WTC11 (cell line): ENCODE measurements around the gene HOXA9. TPM values are rescaled to one million over a fixed set of nuclear protein-coding genes. Genes with fewer than 3 reads are reported as not detected.

Experiments used
- ATAC-seq: fragments of 200-7000 bp; cut with Tn5 transposase; 2 replicates; pipeline ENCODE4 v1.10.0; 2021; ENCODE audit warnings: mild to moderate bottlenecking, moderate library complexity
- CTCF ChIA-PET: fragments of 300-600 bp; sonication (Branson Sonifier 250); formaldehyde crosslinking; loops from one replicate; lab custom pipeline; 2021; ENCODE audit warnings: antibody characterized with exemption; lab: Charles Lee
- POLR2A ChIA-PET: fragments of 350-600 bp; sonication (Branson Sonifier 250); formaldehyde crosslinking; loops from one replicate; lab custom pipeline; 2021; ENCODE audit warnings: antibody characterized with exemption; lab: Charles Lee
- DNase-seq: peaks from one replicate; pipeline ENCODE4 v3.0.0; 2021; ENCODE audit warnings: low spot score
- H3K27ac Mint-ChIP-seq: 2 replicates; pipeline ENCODE4 v1.8.0; 2021; ENCODE audit warnings: mixed read lengths
- H3K27me3 Mint-ChIP-seq: 2 replicates; pipeline ENCODE4 v1.8.0; 2021; ENCODE audit warnings: low read depth, mild to moderate bottlenecking, moderate library complexity, mixed read lengths
- H3K36me3 Mint-ChIP-seq: 2 replicates; pipeline ENCODE4 v1.8.0; 2021; ENCODE audit warnings: mixed read lengths
- H3K4me1 Mint-ChIP-seq: 2 replicates; pipeline ENCODE4 v1.8.0; 2022; ENCODE audit warnings: mixed read lengths
- H3K4me3 Mint-ChIP-seq: 2 replicates; pipeline ENCODE4 v1.8.0; 2021; ENCODE audit warnings: mild to moderate bottlenecking, moderate library complexity, mixed read lengths
- H3K9me3 Mint-ChIP-seq: 2 replicates; pipeline ENCODE4 v1.8.0; 2021; ENCODE audit warnings: mixed read lengths
- ATF3 ChIP-seq: sonication (generic); formaldehyde crosslinking; conservative IDR thresholded peaks from 2 replicates; pipeline ENCODE4 v1.8.1; 2022; ENCODE audit warnings: mild to moderate bottlenecking, missing genetic modification reagents
- ERG ChIP-seq: fragments of 250-450 bp; sonication (Bioruptor Pico); IDR thresholded peaks from 2 replicates; pipeline ENCODE4 v1.8.0; 2021; ENCODE audit warnings: mild to moderate bottlenecking
- HMGA2 ChIP-seq: fragments of 250-450 bp; sonication (Bioruptor Pico); IDR thresholded peaks from 2 replicates; pipeline ENCODE4 v1.4.0; 2021; ENCODE audit warnings: mild to moderate bottlenecking, moderate library complexity
- HMGXB4 ChIP-seq: sonication (generic); formaldehyde crosslinking; IDR thresholded peaks from 2 replicates; pipeline ENCODE4 v1.8.1; 2023; ENCODE audit warnings: mild to moderate bottlenecking, moderate library complexity, missing genetic modification reagents
- IRF2 ChIP-seq: sonication (generic); formaldehyde crosslinking; IDR thresholded peaks from 2 replicates; pipeline ENCODE4 v1.8.0; 2022; ENCODE audit warnings: low read depth, missing genetic modification reagents, borderline replicate concordance
- JAZF1 ChIP-seq: fragments of 250-450 bp; sonication (Bioruptor Pico); IDR thresholded peaks from 2 replicates; pipeline ENCODE4 v1.9.0; 2021; ENCODE audit warnings: moderate library complexity, mild to moderate bottlenecking, inconsistent platforms
- MAX ChIP-seq: sonication (generic); formaldehyde crosslinking; IDR thresholded peaks from 2 replicates; pipeline ENCODE4 v1.8.0; 2022; ENCODE audit warnings: mild to moderate bottlenecking, missing genetic modification reagents
- NFE2L1 ChIP-seq: sonication (generic); formaldehyde crosslinking; IDR thresholded peaks from 2 replicates; pipeline ENCODE4 v1.8.1; 2023; ENCODE audit warnings: missing genetic modification reagents
- NR1H2 ChIP-seq: sonication (generic); formaldehyde crosslinking; IDR thresholded peaks from 2 replicates; pipeline ENCODE4 v1.9.0; 2021; ENCODE audit warnings: mild to moderate bottlenecking, moderate library complexity, missing genetic modification reagents
- OVOL2 ChIP-seq: fragments of 250-450 bp; sonication (Bioruptor Pico); IDR thresholded peaks from 2 replicates; pipeline ENCODE4 v1.9.0; 2021; ENCODE audit warnings: mild to moderate bottlenecking, borderline replicate concordance
- PRRX2 ChIP-seq: fragments of 250-450 bp; sonication (Bioruptor Pico); IDR thresholded peaks from 2 replicates; pipeline ENCODE4 v1.8.0; 2021; ENCODE audit warnings: mild to moderate bottlenecking
- RORB ChIP-seq: fragments of 250-450 bp; sonication (Bioruptor Pico); IDR thresholded peaks from 2 replicates; pipeline ENCODE4 v1.9.0; 2021; ENCODE audit warnings: mild to moderate bottlenecking
- SMAD4 ChIP-seq: sonication (generic); formaldehyde crosslinking; IDR thresholded peaks from 2 replicates; pipeline ENCODE4 v1.8.0; 2022; ENCODE audit warnings: mild to moderate bottlenecking, missing genetic modification reagents
- TEAD1 ChIP-seq: sonication (generic); formaldehyde crosslinking; IDR thresholded peaks from 2 replicates; pipeline ENCODE4 v1.8.0; 2022; ENCODE audit warnings: mild to moderate bottlenecking, missing genetic modification reagents
- ZBTB21 ChIP-seq: sonication (generic); formaldehyde crosslinking; IDR thresholded peaks from 2 replicates; pipeline ENCODE4 v1.8.1; 2023; ENCODE audit warnings: mild to moderate bottlenecking, missing genetic modification reagents, borderline replicate concordance
- total RNA-seq: library from RNA; stranded (reverse); gene quantifications from 3 replicates; pipeline ENCODE4 v1.2.3, GENCODE V29; 2021
- TF ChIP-seq, protein P1 (sequence below): sonication (generic); formaldehyde crosslinking; IDR thresholded peaks from 2 replicates; pipeline ENCODE4 v1.8.1; 2022; ENCODE audit warnings: low read depth, mild to moderate bottlenecking, moderate library complexity, missing genetic modification reagents, borderline replicate concordance
- TF ChIP-seq, protein P2 (sequence below): sonication (generic); formaldehyde crosslinking; conservative IDR thresholded peaks from 2 replicates; pipeline ENCODE4 v1.8.1; 2023; ENCODE audit warnings: mild to moderate bottlenecking, low read depth, missing genetic modification reagents, moderate library complexity
- TF ChIP-seq, protein P3 (sequence below): fragments of 250-450 bp; sonication (Bioruptor Pico); conservative IDR thresholded peaks from 2 replicates; pipeline ENCODE4 v1.9.0; 2021; ENCODE audit warnings: mild to moderate bottlenecking
- TF ChIP-seq, protein P4 (sequence below): fragments of 200-600 bp; IDR thresholded peaks from 2 replicates; pipeline ENCODE4 v1.8.0; 2022; ENCODE audit warnings: antibody characterized with exemption

The HOXA9 gene
- total RNA-seq, 1 experiment from 2014 or later, result not detected

- TF ChIP-seq ATF3 (CRISPR knock-in tag), result no peak
- TF ChIP-seq JAZF1 (CRISPR knock-in tag), result no peak
- TF ChIP-seq, protein P1, sequence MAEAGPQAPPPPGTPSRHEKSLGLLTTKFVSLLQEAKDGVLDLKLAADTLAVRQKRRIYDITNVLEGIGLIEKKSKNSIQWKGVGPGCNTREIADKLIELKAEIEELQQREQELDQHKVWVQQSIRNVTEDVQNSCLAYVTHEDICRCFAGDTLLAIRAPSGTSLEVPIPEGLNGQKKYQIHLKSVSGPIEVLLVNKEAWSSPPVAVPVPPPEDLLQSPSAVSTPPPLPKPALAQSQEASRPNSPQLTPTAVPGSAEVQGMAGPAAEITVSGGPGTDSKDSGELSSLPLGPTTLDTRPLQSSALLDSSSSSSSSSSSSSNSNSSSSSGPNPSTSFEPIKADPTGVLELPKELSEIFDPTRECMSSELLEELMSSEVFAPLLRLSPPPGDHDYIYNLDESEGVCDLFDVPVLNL (CRISPR knock-in tag), result no peak
- no peak for TF ChIP-seq PRRX2 (CRISPR knock-in tag)
- TF ChIP-seq MAX (CRISPR knock-in tag), result no peak
- TF ChIP-seq IRF2, result no peak
- TF ChIP-seq OVOL2 (CRISPR knock-in tag), result no peak
- no peak for TF ChIP-seq ZBTB21
- TF ChIP-seq, protein P2, sequence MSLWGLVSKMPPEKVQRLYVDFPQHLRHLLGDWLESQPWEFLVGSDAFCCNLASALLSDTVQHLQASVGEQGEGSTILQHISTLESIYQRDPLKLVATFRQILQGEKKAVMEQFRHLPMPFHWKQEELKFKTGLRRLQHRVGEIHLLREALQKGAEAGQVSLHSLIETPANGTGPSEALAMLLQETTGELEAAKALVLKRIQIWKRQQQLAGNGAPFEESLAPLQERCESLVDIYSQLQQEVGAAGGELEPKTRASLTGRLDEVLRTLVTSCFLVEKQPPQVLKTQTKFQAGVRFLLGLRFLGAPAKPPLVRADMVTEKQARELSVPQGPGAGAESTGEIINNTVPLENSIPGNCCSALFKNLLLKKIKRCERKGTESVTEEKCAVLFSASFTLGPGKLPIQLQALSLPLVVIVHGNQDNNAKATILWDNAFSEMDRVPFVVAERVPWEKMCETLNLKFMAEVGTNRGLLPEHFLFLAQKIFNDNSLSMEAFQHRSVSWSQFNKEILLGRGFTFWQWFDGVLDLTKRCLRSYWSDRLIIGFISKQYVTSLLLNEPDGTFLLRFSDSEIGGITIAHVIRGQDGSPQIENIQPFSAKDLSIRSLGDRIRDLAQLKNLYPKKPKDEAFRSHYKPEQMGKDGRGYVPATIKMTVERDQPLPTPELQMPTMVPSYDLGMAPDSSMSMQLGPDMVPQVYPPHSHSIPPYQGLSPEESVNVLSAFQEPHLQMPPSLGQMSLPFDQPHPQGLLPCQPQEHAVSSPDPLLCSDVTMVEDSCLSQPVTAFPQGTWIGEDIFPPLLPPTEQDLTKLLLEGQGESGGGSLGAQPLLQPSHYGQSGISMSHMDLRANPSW, result no peak
- TF ChIP-seq, protein P3, sequence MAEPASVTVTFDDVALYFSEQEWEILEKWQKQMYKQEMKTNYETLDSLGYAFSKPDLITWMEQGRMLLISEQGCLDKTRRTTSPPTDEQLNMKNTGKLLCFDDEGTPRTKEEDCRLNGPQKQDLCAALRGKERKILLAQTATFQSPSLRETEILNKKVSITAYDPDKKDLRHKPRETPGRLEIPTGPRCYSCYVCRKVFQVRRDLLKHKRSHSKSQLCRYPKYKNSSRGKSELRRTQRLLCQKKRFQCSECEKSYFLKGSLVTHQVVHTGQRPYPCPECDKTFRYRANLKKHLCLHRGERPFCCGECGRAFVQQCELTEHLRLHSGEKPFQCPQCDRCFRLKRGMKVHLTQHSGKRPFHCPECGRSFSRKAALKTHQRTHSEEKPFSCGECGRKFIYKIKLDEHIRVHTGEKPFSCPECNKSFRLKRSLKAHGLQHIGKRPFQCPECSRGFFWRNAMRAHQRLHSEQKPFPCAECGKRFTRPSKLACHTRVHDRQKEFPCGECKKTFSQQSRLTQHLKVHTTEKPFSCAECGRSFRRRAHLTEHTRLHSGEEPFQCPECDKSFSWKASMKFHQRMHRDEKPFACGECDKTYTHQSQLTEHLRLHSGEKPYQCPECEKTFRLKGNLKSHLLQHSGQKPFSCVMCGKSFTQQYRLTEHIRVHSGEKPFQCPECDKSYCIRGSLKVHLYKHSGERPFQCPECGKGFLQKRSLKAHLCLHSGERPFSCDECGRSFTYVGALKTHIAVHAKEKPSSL (CRISPR knock-in tag), result no peak
Measured at GRCh38 chr7:27180431-27181420, 15.4 kb upstream of the HOXA9 start (continued).

DNA sequence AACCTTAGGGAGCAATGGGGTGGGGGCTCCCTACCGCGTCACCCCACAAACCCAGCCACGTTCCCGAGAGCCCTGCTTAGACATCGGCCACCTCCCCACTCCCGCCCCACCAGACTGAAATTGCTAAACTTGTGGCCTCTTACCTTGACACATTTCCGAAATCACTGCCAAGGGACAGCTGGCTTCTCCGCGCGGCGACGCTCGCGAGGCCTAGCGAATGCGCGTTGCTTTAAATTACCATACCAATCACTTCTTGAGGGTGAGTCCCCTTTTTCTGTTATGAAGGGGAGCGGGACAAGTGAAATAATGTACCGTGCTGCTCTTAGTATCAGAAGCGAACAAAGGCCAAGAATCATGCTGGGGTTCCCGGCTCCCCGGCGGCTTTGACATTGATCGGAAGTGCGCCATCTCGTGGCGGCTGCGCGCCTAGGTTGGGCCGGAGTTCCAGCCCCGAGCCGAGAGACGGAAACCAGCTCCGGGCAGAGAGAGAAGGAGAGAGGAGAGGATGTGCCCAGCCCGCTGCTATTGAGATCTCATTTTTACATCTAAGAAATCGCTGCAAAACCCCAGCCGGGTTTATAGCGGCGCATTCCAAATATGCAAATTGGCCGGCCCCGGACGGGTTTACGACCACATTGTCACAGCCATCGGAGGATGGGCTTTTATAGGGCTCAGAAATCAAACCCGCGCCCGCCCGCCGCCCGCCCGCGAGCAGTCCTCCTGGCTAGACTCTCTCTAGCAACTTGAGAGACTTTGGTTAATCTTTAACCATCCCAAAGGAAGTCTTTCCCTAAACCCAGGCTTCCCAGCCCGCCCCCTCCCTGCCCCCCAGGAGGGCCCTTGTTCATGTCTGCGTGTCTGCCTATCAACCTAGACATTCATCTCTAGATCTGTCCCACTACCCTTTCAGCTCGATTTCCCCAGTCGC lies 14.4 kb upstream of the HOXA9 start:
- Mint-ChIP-seq H3K9me3 (no peaks in the 10 kb centered on the region), H3K4me1 (peaks cover 28% of the 10 kb centered on the region), H3K27ac (no peak overlapping the region), H3K27me3 (peaks cover 100% of the 10 kb centered on the region), H3K4me3 (peak overlapping the region; percentile 41), H3K36me3 (no peaks in the 10 kb centered on the region)
- ATAC-seq (peak; percentile 63), DNase-seq (peak; percentile 80)
- ChIA-PET CTCF (interaction anchor here (0.6 to 2.5 kb wide), 45 partner anchors 10 to 1126 kb away, joined by 3 to 34 read pairs (median 4); partner anchors contain the start of genes EVX1, HOXA1, HOXA13 and HOXA4), POLR2A (no interaction called here)
- TF ChIP-seq ERG (CRISPR knock-in tag) (no peak), TEAD1 (CRISPR knock-in tag) (0 out of 2 replicates have a peak, but pooled peaks have one; percentile 28), NFE2L1 (no peak), HMGXB4 (CRISPR knock-in tag) (no peak), MAX (CRISPR knock-in tag) (peak; percentile 31; the same call in 1 of the 2 replicates), NR1H2 (CRISPR knock-in tag) (no peak), HMGA2 (CRISPR knock-in tag) (no peak), RORB (no peak), SMAD4 (no peak)
- TF ChIP-seq, protein P4, sequence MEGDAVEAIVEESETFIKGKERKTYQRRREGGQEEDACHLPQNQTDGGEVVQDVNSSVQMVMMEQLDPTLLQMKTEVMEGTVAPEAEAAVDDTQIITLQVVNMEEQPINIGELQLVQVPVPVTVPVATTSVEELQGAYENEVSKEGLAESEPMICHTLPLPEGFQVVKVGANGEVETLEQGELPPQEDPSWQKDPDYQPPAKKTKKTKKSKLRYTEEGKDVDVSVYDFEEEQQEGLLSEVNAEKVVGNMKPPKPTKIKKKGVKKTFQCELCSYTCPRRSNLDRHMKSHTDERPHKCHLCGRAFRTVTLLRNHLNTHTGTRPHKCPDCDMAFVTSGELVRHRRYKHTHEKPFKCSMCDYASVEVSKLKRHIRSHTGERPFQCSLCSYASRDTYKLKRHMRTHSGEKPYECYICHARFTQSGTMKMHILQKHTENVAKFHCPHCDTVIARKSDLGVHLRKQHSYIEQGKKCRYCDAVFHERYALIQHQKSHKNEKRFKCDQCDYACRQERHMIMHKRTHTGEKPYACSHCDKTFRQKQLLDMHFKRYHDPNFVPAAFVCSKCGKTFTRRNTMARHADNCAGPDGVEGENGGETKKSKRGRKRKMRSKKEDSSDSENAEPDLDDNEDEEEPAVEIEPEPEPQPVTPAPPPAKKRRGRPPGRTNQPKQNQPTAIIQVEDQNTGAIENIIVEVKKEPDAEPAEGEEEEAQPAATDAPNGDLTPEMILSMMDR, result peak; percentile 83
